Activated CD4-positive, alpha-beta T cell treated with anti-CD3 and anti-CD28 coated beads for 1 hour (primary cell): ENCODE measurements around the gene PSPN.
"Not testable (repeated sequence)": the region's sequence is repeated elsewhere in the genome, so short reads cannot be mapped to it uniquely, and the experiment has no call there.

ENCODE experiments used
- DNase-seq: peaks from one replicate; pipeline ENCODE4 v3.0.0-alpha.2; 2020

Gene PSPN

DNA sequence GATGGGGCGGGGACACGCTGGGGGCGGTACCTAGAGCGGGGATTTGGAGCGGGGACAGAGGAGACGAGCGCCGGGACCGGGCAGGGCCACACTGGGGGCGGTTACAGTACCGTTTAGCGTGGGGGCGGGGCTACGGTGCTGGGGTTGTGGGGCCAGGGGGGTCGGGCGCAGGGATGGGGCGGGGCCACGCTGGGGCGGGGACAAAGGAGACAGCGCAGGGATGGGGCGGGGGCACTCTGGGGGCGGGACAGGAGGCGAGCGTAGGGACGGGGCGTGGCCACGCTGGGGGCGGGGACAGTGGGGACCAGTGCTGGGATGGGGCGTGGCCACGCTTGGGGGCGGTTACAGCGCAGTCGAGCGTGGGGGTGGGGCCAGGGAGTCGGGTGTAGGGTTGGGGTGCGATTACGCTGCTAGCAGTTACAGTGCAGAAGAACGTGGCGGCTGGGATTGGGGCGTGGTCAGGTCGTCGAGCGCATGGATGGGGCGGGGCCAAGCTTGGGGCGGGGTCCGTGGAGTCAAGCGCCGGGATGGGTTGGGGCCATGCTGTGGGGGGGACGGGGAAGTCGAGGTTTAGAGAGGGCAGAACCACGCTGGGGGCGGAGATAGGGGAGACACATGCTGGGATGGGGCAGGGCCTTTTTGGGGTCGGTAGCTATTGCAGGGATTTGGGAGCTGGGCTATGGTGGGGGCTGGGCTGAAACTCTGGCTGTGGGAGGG, 2.5 kb downstream of the PSPN start:
- peak; percentile 96 for DNase-seq

- peak; percentile 91 for DNase-seq
These were observed 3.1 kb downstream of the PSPN start, which contains the start of gene ALKBH7 for GRCh38 chr19:6372594-6373095. Gene ALKBH7 (plus strand): TSS chr19:6372794. CDS start chr19:6372821, 27 bp downstream.

DNA sequence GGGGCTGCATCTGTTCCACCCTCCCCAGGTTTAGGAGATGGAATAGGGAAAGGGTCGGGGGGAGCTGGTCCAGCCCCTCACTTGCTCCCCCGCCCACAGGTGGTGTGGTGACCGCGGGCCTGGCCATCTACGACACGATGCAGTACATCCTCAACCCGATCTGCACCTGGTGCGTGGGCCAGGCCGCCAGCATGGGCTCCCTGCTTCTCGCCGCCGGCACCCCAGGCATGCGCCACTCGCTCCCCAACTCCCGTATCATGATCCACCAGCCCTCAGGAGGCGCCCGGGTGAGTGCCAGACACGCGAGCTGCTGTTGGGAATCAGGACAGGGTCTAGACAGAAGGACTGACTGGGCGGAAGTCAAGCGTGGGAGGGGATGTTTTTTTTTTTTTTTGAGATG, 11.4 kb downstream of the PSPN start:
- DNase-seq, result no peak

GRCh38 chr19:6362351-6362801, 13.4 kb downstream of the PSPN start:
- DNase-seq, result no peak

GRCh38 chr19:6362027-6362350, 13.7 kb downstream of the PSPN start:
- DNase-seq, result no peak

GRCh38 chr19:6360857-6361216, 14.9 kb downstream of the PSPN start:
- DNase-seq, result not testable (repeated sequence)

- not testable (repeated sequence) for DNase-seq
These were observed 15.3 kb downstream of the PSPN start for GRCh38 chr19:6360445-6360844.

DNA sequence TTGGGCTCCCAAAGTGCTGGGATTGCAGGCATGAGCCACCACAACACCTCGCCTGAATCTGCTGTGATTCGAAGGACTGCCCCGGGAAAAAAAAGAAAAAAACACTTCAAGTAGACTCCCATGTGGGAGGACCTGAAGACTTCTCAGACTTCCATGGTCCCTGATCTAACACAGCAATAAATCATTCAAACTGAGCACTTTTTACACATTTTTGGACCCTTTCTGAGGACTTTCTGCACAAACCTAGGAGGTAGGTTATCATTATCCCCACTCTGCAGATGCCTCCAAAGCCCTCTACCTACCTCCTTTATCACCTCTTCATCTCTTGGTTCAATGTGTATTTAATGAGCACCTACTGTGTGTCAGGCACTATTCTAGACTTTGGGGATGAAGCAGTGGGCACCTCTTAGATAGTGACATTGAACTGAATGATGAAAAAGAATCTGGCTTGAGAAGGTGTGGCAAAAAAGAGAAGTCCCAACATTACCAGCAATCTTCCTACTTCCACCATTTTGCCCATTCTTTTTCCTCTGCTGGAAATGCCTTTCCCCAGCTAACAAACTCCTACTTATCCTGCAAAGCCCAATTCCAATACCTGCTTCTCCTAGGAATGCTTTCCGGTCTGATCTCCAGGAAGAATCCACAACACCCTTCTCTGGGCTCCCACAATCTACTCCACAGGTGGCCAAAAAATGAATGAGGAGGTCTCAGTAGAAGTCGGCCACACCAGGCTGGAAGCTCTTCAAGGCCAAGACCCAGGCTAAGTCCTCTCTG, 16.0 kb downstream of the PSPN start:
- DNase-seq, result no peak

GRCh38 chr19:6358003-6358402, 17.7 kb downstream of the PSPN start:
- DNase-seq, result no peak

GRCh38 chr19:6357174-6357573, 18.6 kb downstream of the PSPN start:
- no peak for DNase-seq

- DNase-seq, result not testable (repeated sequence)
These were observed 20.3 kb downstream of the PSPN start for GRCh38 chr19:6355321-6356040.

DNA sequence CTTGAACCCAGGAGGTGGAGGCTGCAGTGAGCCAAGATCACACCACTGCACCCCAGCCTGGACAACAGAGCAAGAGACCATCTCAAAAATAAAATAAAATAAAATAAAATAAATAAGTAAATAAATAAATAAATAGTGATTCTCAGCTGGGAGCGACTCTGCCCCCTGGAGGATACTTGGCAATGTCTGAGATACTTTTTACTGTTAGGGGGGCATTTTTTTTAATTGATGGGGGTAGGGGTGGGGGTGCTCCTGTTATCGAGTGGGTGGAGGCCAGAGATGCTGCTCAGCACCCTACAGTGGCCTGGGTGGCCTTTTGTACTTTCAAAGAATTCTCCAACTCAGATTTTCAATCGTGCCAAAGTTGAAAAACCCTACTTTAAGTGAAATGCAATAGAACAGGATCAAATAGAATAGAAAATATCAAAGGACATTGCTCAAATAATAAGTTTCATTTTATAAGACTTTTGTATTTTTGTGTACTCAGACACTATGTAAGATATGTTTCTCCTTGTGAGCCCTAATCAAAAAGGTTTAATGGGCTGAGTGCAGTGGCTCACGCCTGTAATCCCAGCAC, 21.5 kb downstream of the PSPN start:
- no peak for DNase-seq

DNA sequence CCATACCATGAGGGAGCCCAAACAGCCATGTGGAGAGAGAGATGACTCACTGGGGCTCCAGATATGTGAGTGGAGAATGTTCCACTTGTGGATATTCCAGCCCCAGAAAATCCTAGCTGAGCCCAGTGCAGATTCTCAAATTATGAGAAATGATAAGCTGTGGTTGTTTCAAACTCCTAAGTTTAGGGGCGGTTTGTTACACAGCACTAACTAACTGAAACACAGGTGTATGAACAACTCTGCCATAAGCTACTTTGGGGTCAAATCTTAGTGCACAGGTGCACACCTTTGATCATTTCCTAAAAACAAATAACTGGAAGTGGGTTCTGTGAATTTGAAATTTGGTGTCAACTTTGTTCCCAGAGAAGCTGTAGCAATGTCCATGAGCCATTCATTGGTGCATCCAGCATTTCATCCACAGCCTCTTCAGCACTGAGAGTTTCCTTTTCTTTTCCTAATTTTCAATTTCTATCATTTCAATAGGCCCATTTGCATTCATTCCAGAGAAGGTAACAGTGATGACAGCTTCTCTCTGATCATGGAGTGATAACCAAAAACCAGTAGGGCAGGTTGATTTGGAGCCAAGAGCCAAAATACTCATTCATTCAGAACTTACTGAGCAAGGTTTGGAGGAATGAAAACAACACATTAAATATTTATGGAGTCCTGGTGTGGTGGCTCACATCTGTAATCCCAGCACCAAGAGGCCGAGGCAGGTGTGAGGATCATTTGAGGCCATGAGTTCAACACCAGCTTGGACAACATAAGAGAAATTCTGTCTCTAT, 23.2 kb downstream of the PSPN start:
- no peak for DNase-seq

GRCh38 chr19:6350688-6351087, 25.0 kb downstream of the PSPN start:
- no peak for DNase-seq

- DNase-seq, result not testable (repeated sequence)
These were observed 26.5 kb downstream of the PSPN start for GRCh38 chr19:6349271-6349670.

GRCh38 chr19:6343462-6343861, 32.3 kb downstream of the PSPN start:
- no peak for DNase-seq

DNA sequence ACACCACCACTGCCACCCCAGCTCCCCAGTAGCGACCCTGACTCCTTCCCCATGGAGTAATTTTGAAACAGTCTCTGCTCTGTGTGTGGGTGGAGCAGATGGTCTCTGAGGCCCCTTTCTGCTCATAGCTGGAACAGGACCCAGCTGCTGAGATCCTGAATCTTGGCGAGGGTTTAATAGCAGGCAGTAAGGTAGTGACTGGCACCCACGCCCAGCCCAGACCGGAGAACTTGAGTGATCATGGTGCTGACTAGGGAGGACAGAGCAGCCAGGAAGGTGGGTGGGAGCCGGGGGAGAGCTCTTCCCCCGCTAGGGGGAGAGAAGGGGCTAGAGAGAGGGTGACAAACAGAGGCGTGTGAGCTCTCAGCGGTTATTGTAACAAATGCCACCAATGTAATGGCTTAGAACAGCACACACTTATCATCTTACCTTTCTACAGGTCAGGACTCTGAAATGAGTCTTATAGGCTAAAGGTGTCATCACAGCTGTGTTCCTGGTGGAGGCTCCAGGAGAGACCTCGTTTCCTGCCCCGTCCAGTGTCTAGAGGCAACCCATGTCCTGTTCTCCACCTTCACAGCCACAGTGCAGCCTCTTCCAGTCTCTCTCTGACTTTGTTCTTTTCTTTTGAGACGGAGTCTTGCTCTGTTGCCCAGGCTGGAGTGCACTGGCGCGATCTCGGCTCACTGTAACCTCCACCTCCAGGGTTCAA, 35.1 kb downstream of the PSPN start:
- no peak for DNase-seq

GRCh38 chr19:6334490-6335285, 41.0 kb downstream of the PSPN start:
- DNase-seq, result no peak

GRCh38 chr19:6333439-6333838, 42.3 kb downstream of the PSPN start, which contains the start of gene ACER1:
Gene ACER1 (minus strand): TSS chr19:6333612. CDS start chr19:6333551, 61 bp downstream.
- no peak for DNase-seq

GRCh38 chr19:6326815-6327214, 48.9 kb downstream of the PSPN start:
- no peak for DNase-seq

DNA sequence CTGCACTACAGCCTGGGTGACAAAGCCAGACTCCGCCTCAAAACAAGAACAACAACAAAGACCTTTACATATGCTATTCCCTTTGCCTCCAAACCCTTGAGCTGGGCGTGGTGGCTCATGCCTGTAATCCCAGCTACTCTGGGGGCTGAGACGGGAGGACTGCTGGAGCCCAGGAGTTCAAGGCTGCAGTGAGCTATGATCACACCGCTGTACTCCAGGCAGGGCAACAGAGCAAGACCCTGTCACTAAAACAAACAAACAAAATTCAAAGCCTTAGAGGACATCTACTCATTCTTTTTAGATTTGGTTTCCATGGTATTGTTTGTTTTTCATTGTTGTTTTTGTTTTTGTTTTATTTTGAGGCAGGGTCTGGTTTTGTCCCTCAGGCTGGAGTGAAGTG, 50.1 kb downstream of the PSPN start:
- no peak for DNase-seq
